H1 (cell line): ENCODE data around the gene MOK. TPM values are rescaled to one million over a fixed set of nuclear protein-coding genes. Genes with fewer than 3 reads are reported as not detected.

Experiments
- CTCF ChIA-PET: fragments of 300-600 bp; sonication (Branson Sonifier 250); formaldehyde crosslinking; loops from one replicate; lab custom pipeline; 2021; ENCODE audit not compliant: partially characterized antibody; lab: Charles Lee
- POLR2A ChIA-PET: fragments of 300-600 bp; sonication (Branson Sonifier 250); formaldehyde crosslinking; loops from one replicate; lab custom pipeline; 2021; ENCODE audit warnings: inconsistent platforms; ENCODE audit not compliant: partially characterized antibody; lab: Charles Lee
- DNase-seq, 2 experiments: peaks; one replicate each; pipeline versions ENCODE4 v3.0.0 to v3.0.0-alpha.2; 2010 to 2022; ENCODE audit warnings: low spot score in 2 of 2, low read depth in 1 of 2, mixed read lengths in 1 of 2
- FAIRE-seq: peaks from 2 replicates; lab custom pipeline; 2011; peaks lifted over from hg19 to GRCh38; lab: Jason Lieb, UNC
- H2AFZ ChIP-seq: 2 replicates; pipeline ENCODE4 v1.8.1; 2012; ENCODE audit warnings: low read length, inconsistent platforms
- H2AK5ac ChIP-seq: 2 replicates; pipeline ENCODE4 v1.6.1; 2013; ENCODE audit warnings: low read depth, low read length
- H2BK120ac ChIP-seq: replicated peaks from 2 replicates; pipeline ENCODE3; 2013; ENCODE audit warnings: low read depth, low read length, inconsistent platforms
- H2BK12ac ChIP-seq: 2 replicates; pipeline ENCODE4 v1.6.1; 2013; ENCODE audit warnings: low read depth, low read length
- H2BK15ac ChIP-seq: 2 replicates; pipeline ENCODE4 v1.6.1; 2013; ENCODE audit warnings: low read length
- H2BK20ac ChIP-seq: 2 replicates; pipeline ENCODE4 v1.6.1; 2013; ENCODE audit warnings: low read length
- H2BK5ac ChIP-seq: 2 replicates; pipeline ENCODE4 v1.6.1; 2013; ENCODE audit warnings: low read depth, low read length
- H3K14ac ChIP-seq: 2 replicates; pipeline ENCODE4 v1.6.1; 2013; ENCODE audit warnings: inconsistent platforms; ENCODE audit not compliant: insufficient read length
- H3K18ac ChIP-seq: 2 replicates; pipeline ENCODE4 v1.6.1; 2013; ENCODE audit warnings: low read length; ENCODE audit errors: extremely low read depth
- H3K23ac ChIP-seq: 2 replicates; pipeline ENCODE4 v1.6.1; 2013; ENCODE audit warnings: inconsistent platforms; ENCODE audit not compliant: insufficient read length
- H3K23me2 ChIP-seq: 2 replicates; pipeline ENCODE4 v1.6.1; 2013; ENCODE audit warnings: low read depth, low read length
- H3K27ac ChIP-seq: 2 replicates; pipeline ENCODE4 v1.6.1; 2011; ENCODE audit warnings: low read depth, low read length, inconsistent platforms
- H3K27me3 ChIP-seq, 4 experiments: replicated peaks in 1 of 4; 1 replicate in 1 of 4; 2 replicates in 3 of 4; pipeline versions ENCODE4 v1.6.1 to v1.8.1; 2011 to 2013; ENCODE audit warnings: low read length in 3 of 4, mild to moderate bottlenecking in 3 of 4, inconsistent platforms in 2 of 4, mixed read lengths in 2 of 4, moderate library complexity in 1 of 4; ENCODE audit not compliant: control insufficient read depth in 3 of 4, insufficient read depth in 3 of 4; ENCODE audit errors: extremely low read depth in 1 of 4
- H3K36me3 ChIP-seq, 4 experiments: 2 replicates each; pipeline versions ENCODE4 v1.6.1 to v1.8.1; 2011 to 2013; ENCODE audit warnings: mild to moderate bottlenecking in 4 of 4, low read length in 3 of 4, moderate library complexity in 2 of 4, control low read depth in 1 of 4, inconsistent platforms in 1 of 4; ENCODE audit not compliant: insufficient read depth in 4 of 4, control insufficient read depth in 2 of 4
- H3K4ac ChIP-seq: replicated peaks from 2 replicates; pipeline ENCODE3; 2013; ENCODE audit warnings: low read length, low read depth, mixed read lengths, inconsistent platforms; ENCODE audit not compliant: insufficient read length
- H3K4me1 ChIP-seq, 4 experiments: replicated peaks in 1 of 4; 1 replicate in 1 of 4; 2 replicates in 3 of 4; pipeline versions ENCODE4 v1.6.1 to v1.8.1; 2011 to 2013; ENCODE audit warnings: low read length in 3 of 4, inconsistent platforms in 2 of 4, mixed read lengths in 1 of 4; ENCODE audit not compliant: insufficient read depth in 4 of 4, control insufficient read depth in 3 of 4
- H3K4me2 ChIP-seq, 2 experiments: 2 replicates each; pipeline versions ENCODE4 v1.6.1 to v1.8.1; 2011 to 2013; ENCODE audit warnings: low read depth in 2 of 2, low read length in 2 of 2, control low read depth in 1 of 2, inconsistent platforms in 1 of 2, mild to moderate bottlenecking in 1 of 2; ENCODE audit not compliant: insufficient read depth in 1 of 2
- H3K4me3 ChIP-seq, 4 experiments: fragments of 200-600, 300-600 bp in 1 of 4; sonication (generic), shearing (Covaris generic), sonication (Bioruptor Twin) in 1 of 4; 2 replicates each; pipeline versions ENCODE4 v1.5.1 to v1.8.1; 2011 to 2016; ENCODE audit warnings: low read length in 4 of 4, low read depth in 3 of 4, control low read depth in 2 of 4, inconsistent platforms in 2 of 4, mild to moderate bottlenecking in 2 of 4, mixed read lengths in 1 of 4, moderate library complexity in 1 of 4; ENCODE audit not compliant: insufficient read depth in 2 of 4; ENCODE audit errors: extremely low read depth in 1 of 4
- H3K56ac ChIP-seq: replicated peaks from 2 replicates; pipeline ENCODE3; 2013; ENCODE audit warnings: low read depth, mild to moderate bottlenecking, mixed read lengths, low read length, inconsistent platforms; ENCODE audit not compliant: insufficient read length
- H3K79me1 ChIP-seq: 2 replicates; pipeline ENCODE4 v1.6.1; 2013; ENCODE audit warnings: low read depth, low read length, control low read depth
- H3K79me2 ChIP-seq, 2 experiments: 2 replicates each; pipeline versions ENCODE4 v1.6.1 to v1.8.1; 2012 to 2013; ENCODE audit warnings: low read length in 2 of 2, mild to moderate bottlenecking in 2 of 2, inconsistent platforms in 1 of 2; ENCODE audit not compliant: insufficient read depth in 2 of 2, control insufficient read depth in 1 of 2
- H3K9ac ChIP-seq, 4 experiments: replicated peaks in 1 of 4; 1 replicate in 1 of 4; 2 replicates in 3 of 4; pipeline versions ENCODE4 v1.6.1 to v1.8.1; 2011 to 2013; ENCODE audit warnings: low read depth in 3 of 4, low read length in 3 of 4, control low read depth in 2 of 4, mild to moderate bottlenecking in 2 of 4, moderate library complexity in 2 of 4, inconsistent platforms in 1 of 4; ENCODE audit errors: extremely low read depth in 1 of 4
- H3K9me3 ChIP-seq, 2 experiments: 2 replicates each; pipeline versions ENCODE4 v1.6.1 to v1.8.1; 2012 to 2013; ENCODE audit warnings: mild to moderate bottlenecking in 2 of 2, moderate library complexity in 2 of 2, control low read depth in 1 of 2, inconsistent platforms in 1 of 2, low read depth in 1 of 2, low read length in 1 of 2, mixed read lengths in 1 of 2; ENCODE audit not compliant: insufficient read depth in 2 of 2
- H4K20me1 ChIP-seq, 2 experiments: replicated peaks in 1 of 2; 2 replicates each; pipeline versions ENCODE3 to v1.8.1; 2011 to 2013; ENCODE audit warnings: inconsistent platforms in 2 of 2, low read length in 2 of 2, mild to moderate bottlenecking in 1 of 2; ENCODE audit not compliant: insufficient read depth in 2 of 2, control insufficient read depth in 1 of 2
- H4K5ac ChIP-seq: 2 replicates; pipeline ENCODE4 v1.6.1; 2013; ENCODE audit warnings: low read length, low read depth, mixed read lengths, inconsistent platforms; ENCODE audit not compliant: insufficient read length
- H4K8ac ChIP-seq: 2 replicates; pipeline ENCODE4 v1.8.0; 2013; ENCODE audit warnings: mild to moderate bottlenecking, moderate library complexity, low read length, inconsistent platforms; ENCODE audit not compliant: insufficient read depth; ENCODE audit errors: extremely low read depth
- H4K91ac ChIP-seq: replicated peaks from 2 replicates; pipeline ENCODE3; 2013; ENCODE audit warnings: low read length, mixed read lengths, inconsistent platforms; ENCODE audit not compliant: insufficient read length
- CHD2 ChIP-seq: IDR thresholded peaks from 2 replicates; pipeline ENCODE4 v1.6.1; 2012; ENCODE audit warnings: low read length, improper control_type of control experiment
- HDAC2 ChIP-seq, 2 experiments: fragments of 300-600 bp in 1 of 2; sonication (generic) in 1 of 2; IDR thresholded peaks; 2 replicates each; pipeline ENCODE4 v1.6.1; 2011 to 2012; ENCODE audit warnings: low read depth in 2 of 2, low read length in 2 of 2, mild to moderate bottlenecking in 2 of 2, moderate library complexity in 2 of 2, borderline replicate concordance in 1 of 2, inconsistent platforms in 1 of 2
- NRF1 ChIP-seq: IDR thresholded peaks from 2 replicates; pipeline ENCODE4 v1.6.1; 2011; ENCODE audit warnings: mild to moderate bottlenecking, low read depth, low read length, improper control_type of control experiment
- POLR2AphosphoS5 ChIP-seq: IDR thresholded peaks from 2 replicates; pipeline ENCODE4 v1.6.1; 2011; ENCODE audit warnings: low read depth, low read length
- SP4 ChIP-seq: IDR thresholded peaks from 2 replicates; pipeline ENCODE4 v1.6.1; 2012; ENCODE audit warnings: low read length, inconsistent platforms
- WGBS, 2 experiments: shearing (Covaris generic) in 1 of 2; methylation state at CpG; one replicate each; pipeline versions ENCODE4 v1.1.6 to v1.1.7; 2013 to 2015; ENCODE audit warnings: low lambda C conversion rate in 2 of 2, mixed read lengths in 2 of 2, inconsistent platforms in 1 of 2, low coverage in 1 of 2, missing lambda C conversion rate in 1 of 2; ENCODE audit not compliant: insufficient replicate concordance in 2 of 2, insufficient coverage in 1 of 2, insufficient read length in 1 of 2; ENCODE audit errors: extremely low coverage in 1 of 2, missing lambda C conversion rate in 1 of 2; 5-methylcytosine and 5-hydroxymethylcytosine counted together
- polyA plus RNA-seq, 7 experiments: library from polyadenylated mRNA; depleted of rRNA in 3 of 7; stranded (reverse) in 5 of 7; unstranded in 2 of 7; fragments of >200 nt in 5 of 7; fragments of 200-250 nt in 2 of 7; gene quantifications; 1 replicate in 5 of 7; 2 replicates in 1 of 7; 4 replicates in 1 of 7; pipeline versions ENCODE4 v1.2.1 to v1.2.3, GENCODE V29; 2011 to 2013; ENCODE audit warnings: missing spikeins in 2 of 7, mixed read lengths in 2 of 7
- total RNA-seq: library from RNA; stranded (reverse); fragmentation: NEBNext Ultra II Directional; extraction: Animal tissue kit (Norgen Biotek cat#: 25700); gene quantifications from 2 replicates; pipeline ENCODE4 v1.2.1, GENCODE V29; 2021

Gene MOK
- total and polyA plus RNA-seq, 2 of the 8 experiments (the other 6 are each of a cell fraction or from before 2014, with no cell fraction given) = 2.1 to 2.5 TPM

DNA sequence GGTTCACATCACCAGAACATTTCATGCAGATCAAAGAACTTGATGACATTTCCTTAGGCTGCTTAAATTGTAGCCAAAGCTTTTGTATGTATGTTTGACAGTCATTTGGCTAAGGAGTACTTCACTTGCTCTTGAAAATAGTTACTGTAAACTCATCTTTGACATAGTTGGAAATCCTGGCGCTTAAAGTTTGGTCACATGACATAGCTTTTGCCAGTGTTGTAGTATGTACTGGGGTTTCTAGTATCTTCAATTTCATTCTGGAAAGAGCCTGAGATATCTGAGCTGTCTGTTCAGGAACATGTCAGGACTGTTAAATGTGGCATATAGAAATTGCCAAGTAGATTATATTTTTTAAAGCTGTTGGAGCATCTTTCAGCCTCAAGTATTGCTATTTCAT lies 109.5 kb downstream of the MOK start:
- no peak overlapping the region for H2BK120ac ChIP-seq
- no peak overlapping the region for H2BK12ac ChIP-seq
- H2BK15ac ChIP-seq = no peak overlapping the region
- peaks cover 11% of the 10 kb centered on the region for H3K79me1 ChIP-seq
- peaks cover 0 to 7% (median 0%) of the 10 kb centered on the region in 4 experiments; a peak in 3 of 7 replicates for H3K4me1 ChIP-seq
- no peak overlapping the region for H2AFZ ChIP-seq
- no peak for FAIRE-seq
- no peak overlapping the region for H3K56ac ChIP-seq
- no peaks in the 10 kb centered on the region for H3K23me2 ChIP-seq
- POLR2A ChIA-PET = no interaction called here
- H3K27ac ChIP-seq = no peak overlapping the region
- peaks cover 0 to 22% of the 10 kb centered on the region in 2 experiments; a peak in 2 of 4 replicates for H3K79me2 ChIP-seq
- no peak overlapping the region for H3K4ac ChIP-seq
- no peak overlapping the region for H2BK5ac ChIP-seq
- H3K4me2 ChIP-seq = no peak overlapping the region
- H3K14ac ChIP-seq = no peak overlapping the region
- H3K36me3 ChIP-seq = peaks cover 0 to 28% (median 2%) of the 10 kb centered on the region in 4 experiments; a peak in 3 of 8 replicates
- no peak for TF ChIP-seq CHD2
- TF ChIP-seq NRF1 = no peak
- TF ChIP-seq HDAC2 (IDR thresholded peaks at IDR 0.05; ENCODE audit: borderline replicate concordance in 1 of 2, low read depth in 2 of 2, low read length in 2 of 2) = no peak
- no peak for TF ChIP-seq SP4
- no peak for TF ChIP-seq POLR2AphosphoS5
- TF ChIP-seq, all 59 proteins: peak for 0
- H3K23ac ChIP-seq = no peak overlapping the region
- H4K20me1 ChIP-seq = peaks cover 0 to 10% of the 10 kb centered on the region in 2 experiments
- H3K9me3 ChIP-seq = no peaks in the 10 kb centered on the region
- 82% methylated on average over 1 of the region's 1 CpG; no CpG with 5 or more reads in 1 of the 2 experiments for WGBS, 2 experiments
- H2AK5ac ChIP-seq = no peak overlapping the region
- no peak overlapping the region for H4K5ac ChIP-seq
- no peak overlapping the region for H3K9ac ChIP-seq
- H3K4me3 ChIP-seq = no peak overlapping the region
- CTCF ChIA-PET = interaction anchor here (0.6 to 1.0 kb wide), 3 partner anchors 13 to 208 kb away, joined by 3 read pairs; no protein-coding TSS in a partner anchor
- no peak overlapping the region for H4K91ac ChIP-seq
- H4K8ac ChIP-seq = no peak overlapping the region
- no peak overlapping the region for H2BK20ac ChIP-seq
- DNase-seq = no peak
- no peak overlapping the region for H3K18ac ChIP-seq
- no peaks in the 10 kb centered on the region for H3K27me3 ChIP-seq
